Measurements from ENCODE around the gene ISOC1. TPM values are rescaled to one million over a fixed set of nuclear protein-coding genes. Genes with fewer than 3 reads are reported as not detected.

ISOC1 gene
- total RNA-seq: 26.6 and 28.1 TPM in 2 replicates

DNA sequence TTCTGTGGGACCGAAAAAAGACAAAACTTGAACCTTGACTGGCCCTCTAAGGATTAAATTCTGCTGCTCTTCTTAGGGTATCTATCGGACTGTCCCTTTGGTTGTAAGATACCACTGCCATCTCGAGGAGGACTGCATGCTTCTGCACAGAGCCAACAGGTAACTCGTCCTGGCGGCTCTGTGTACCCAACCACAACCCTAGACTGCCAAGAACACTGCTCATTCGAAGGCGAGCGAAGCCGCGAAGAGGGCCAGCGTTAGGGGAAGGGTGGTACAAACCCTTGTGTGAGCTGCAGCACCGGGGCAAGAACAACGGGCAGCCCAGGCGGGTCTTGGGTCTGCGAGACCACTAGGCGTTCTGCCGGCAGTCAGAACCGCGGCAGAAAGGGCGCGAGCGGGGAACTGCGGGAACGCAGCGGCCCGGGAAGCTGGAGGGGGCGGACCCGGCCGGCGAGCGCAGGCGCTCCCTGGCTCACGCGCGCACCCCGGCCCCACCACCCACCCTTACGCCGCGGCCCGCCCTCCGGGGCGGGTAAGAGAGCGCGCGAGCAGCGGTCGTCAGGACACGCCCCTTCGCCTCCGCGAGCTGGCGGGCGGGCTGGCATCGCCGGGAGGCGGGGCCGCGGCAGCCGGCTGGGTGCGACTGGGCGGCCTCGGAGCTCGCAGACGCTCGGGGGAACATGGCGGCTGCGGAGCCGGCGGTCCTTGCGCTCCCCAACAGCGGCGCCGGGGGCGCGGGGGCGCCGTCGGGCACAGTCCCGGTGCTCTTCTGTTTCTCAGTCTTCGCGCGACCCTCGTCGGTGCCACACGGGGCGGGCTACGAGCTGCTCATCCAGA, at the start of gene ISOC1:
ISOC1 (plus strand) TSS at position 663 of the 837 bp plus-strand sequence; CDS start at position 681, 18 bp downstream.
- H3K27me3 Mint-ChIP-seq (ENCODE audit: low read depth): peaks cover 24% of the 10 kb centered on the region
- no peaks in the 10 kb centered on the region for H3K9me3 Mint-ChIP-seq
- intact Hi-C loops (cut with micrococcal nuclease): loop anchor here (2.0 to 5.0 kb wide), 2 partner anchors 32 to 1007 kb away; no protein-coding TSS in a partner anchor
- H3K4me3 Mint-ChIP-seq (ENCODE audit: low read depth): peak within 1 kb of the TSS; percentile 82
- peak within 1 kb of the TSS; percentile 48 for H3K27ac Mint-ChIP-seq
- no peaks in the 10 kb centered on the region for H3K36me3 Mint-ChIP-seq (ENCODE audit: low read depth)
- peaks cover 24% of the 10 kb centered on the region for H3K4me1 Mint-ChIP-seq (ENCODE audit: low read depth)
- DNase-seq (ENCODE audit: low spot score): peak; percentile 90

DNA sequence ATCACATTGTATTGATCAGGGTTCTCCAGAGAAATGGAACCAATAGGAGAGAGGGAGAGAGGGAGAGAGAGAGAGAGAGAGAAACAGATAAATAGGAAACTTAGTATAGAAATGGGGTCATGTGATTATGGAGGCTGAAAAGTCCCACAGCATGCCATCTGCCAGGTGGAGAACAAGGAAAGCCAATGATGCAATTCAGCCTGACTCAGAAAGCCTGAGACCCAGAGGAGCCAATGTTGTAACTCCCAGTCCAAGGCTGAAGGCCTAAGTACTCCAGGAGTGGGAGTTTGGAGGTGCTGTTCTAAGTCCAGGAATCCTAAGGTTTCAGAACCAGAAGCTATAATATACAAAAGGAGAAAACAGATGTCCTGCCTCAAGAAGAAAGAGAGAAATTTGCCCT, 48.4 kb upstream of the ISOC1 start:
- Mint-ChIP-seq H3K27ac (no peak overlapping the region), H3K4me3 (ENCODE audit: low read depth) (no peak overlapping the region), H3K27me3 (ENCODE audit: low read depth) (no peaks in the 10 kb centered on the region), H3K36me3 (ENCODE audit: low read depth) (no peaks in the 10 kb centered on the region), H3K9me3 (peaks cover 8% of the 10 kb centered on the region), H3K4me1 (ENCODE audit: low read depth) (no peaks in the 10 kb centered on the region)
- intact Hi-C loops (cut with micrococcal nuclease): no loop called here
- DNase-seq (ENCODE audit: low spot score): no peak

GRCh38 chr5:129048509-129048908, 46.0 kb upstream of the ISOC1 start:
- DNase-seq (ENCODE audit: low spot score): no peak
- no peaks in the 10 kb centered on the region for H3K4me1 Mint-ChIP-seq (ENCODE audit: low read depth)
- no peaks in the 10 kb centered on the region for H3K27me3 Mint-ChIP-seq (ENCODE audit: low read depth)
- intact Hi-C loops (cut with micrococcal nuclease): no loop called here
- no peaks in the 10 kb centered on the region for H3K36me3 Mint-ChIP-seq (ENCODE audit: low read depth)
- no peak overlapping the region for H3K4me3 Mint-ChIP-seq (ENCODE audit: low read depth)
- peaks cover 8% of the 10 kb centered on the region for H3K9me3 Mint-ChIP-seq
- H3K27ac Mint-ChIP-seq: no peak overlapping the region

GRCh38 chr5:129049126-129049799, 45.3 kb upstream of the ISOC1 start:
- peaks cover 5% of the 10 kb centered on the region for H3K9me3 Mint-ChIP-seq
- H3K4me1 Mint-ChIP-seq (ENCODE audit: low read depth): no peaks in the 10 kb centered on the region
- no peak overlapping the region for H3K4me3 Mint-ChIP-seq (ENCODE audit: low read depth)
- no peaks in the 10 kb centered on the region for H3K27me3 Mint-ChIP-seq (ENCODE audit: low read depth)
- intact Hi-C loops (cut with micrococcal nuclease): no loop called here
- no peak for DNase-seq (ENCODE audit: low spot score)
- no peaks in the 10 kb centered on the region for H3K36me3 Mint-ChIP-seq (ENCODE audit: low read depth)
- no peak overlapping the region for H3K27ac Mint-ChIP-seq

- Mint-ChIP-seq H3K27me3 (ENCODE audit: low read depth) (no peaks in the 10 kb centered on the region), H3K36me3 (ENCODE audit: low read depth) (no peaks in the 10 kb centered on the region), H3K4me3 (ENCODE audit: low read depth) (no peak overlapping the region), H3K27ac (no peak overlapping the region), H3K4me1 (ENCODE audit: low read depth) (no peaks in the 10 kb centered on the region), H3K9me3 (no peaks in the 10 kb centered on the region)
- intact Hi-C loops (cut with micrococcal nuclease): no loop called here
- no peak for DNase-seq (ENCODE audit: low spot score)
Measured at GRCh38 chr5:129051283-129051682, 43.3 kb upstream of the ISOC1 start.

DNA sequence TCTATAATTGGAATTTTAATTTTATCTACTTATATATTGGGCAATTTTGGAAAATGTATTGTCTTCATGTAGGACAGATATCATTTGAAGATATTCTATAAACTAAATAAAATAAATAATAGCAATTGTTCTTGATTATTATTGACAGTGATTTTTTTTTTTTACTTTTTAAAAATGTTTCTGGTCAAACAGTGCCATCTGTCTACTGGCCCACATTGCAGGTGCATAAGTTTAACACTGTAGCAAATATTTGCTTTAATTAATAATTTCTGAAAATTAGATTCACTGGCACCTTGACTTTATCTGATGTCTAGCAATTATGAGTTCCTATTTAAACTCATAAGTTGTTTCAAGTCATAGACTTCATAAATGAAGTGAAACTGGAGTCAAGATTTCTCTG, 41.1 kb upstream of the ISOC1 start:
- Mint-ChIP-seq H3K27ac (no peak overlapping the region), H3K9me3 (no peaks in the 10 kb centered on the region), H3K4me3 (ENCODE audit: low read depth) (no peak overlapping the region), H3K4me1 (ENCODE audit: low read depth) (no peaks in the 10 kb centered on the region), H3K27me3 (ENCODE audit: low read depth) (no peaks in the 10 kb centered on the region), H3K36me3 (ENCODE audit: low read depth) (no peaks in the 10 kb centered on the region)
- no peak for DNase-seq (ENCODE audit: low spot score)
- intact Hi-C loops (cut with micrococcal nuclease): no loop called here

DNA sequence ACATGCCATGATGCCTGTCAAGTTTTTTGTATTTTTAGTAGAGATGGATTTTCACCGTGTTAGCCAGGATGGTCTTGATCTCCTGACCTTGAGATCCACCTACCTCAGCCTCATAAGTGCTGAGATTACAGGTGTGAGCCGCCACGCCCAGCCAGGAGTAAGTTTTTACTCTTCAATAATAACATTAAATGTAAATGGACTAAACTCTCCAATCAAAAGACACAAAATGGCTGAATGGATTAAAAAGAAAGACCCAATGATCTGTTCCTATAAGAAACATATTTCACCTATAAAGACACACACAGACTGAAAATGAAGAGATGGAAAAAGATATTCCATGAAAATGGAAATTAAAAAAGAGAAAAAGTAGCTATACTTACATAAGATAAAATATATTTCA, 37.2 kb upstream of the ISOC1 start:
- intact Hi-C loops (cut with micrococcal nuclease): no loop called here
- H3K4me1 Mint-ChIP-seq (ENCODE audit: low read depth): no peaks in the 10 kb centered on the region
- no peak overlapping the region for H3K4me3 Mint-ChIP-seq (ENCODE audit: low read depth)
- no peaks in the 10 kb centered on the region for H3K27me3 Mint-ChIP-seq (ENCODE audit: low read depth)
- H3K36me3 Mint-ChIP-seq (ENCODE audit: low read depth): no peaks in the 10 kb centered on the region
- no peaks in the 10 kb centered on the region for H3K9me3 Mint-ChIP-seq
- no peak for DNase-seq (ENCODE audit: low spot score)
- H3K27ac Mint-ChIP-seq: no peak overlapping the region

GRCh38 chr5:129061849-129062248, 32.7 kb upstream of the ISOC1 start:
- intact Hi-C loops (cut with micrococcal nuclease): no loop called here
- DNase-seq (ENCODE audit: low spot score): no peak
- H3K27me3 Mint-ChIP-seq (ENCODE audit: low read depth): peaks cover 4% of the 10 kb centered on the region
- H3K36me3 Mint-ChIP-seq (ENCODE audit: low read depth): no peaks in the 10 kb centered on the region
- no peaks in the 10 kb centered on the region for H3K9me3 Mint-ChIP-seq
- H3K27ac Mint-ChIP-seq: no peak overlapping the region
- no peaks in the 10 kb centered on the region for H3K4me1 Mint-ChIP-seq (ENCODE audit: low read depth)
- no peak overlapping the region for H3K4me3 Mint-ChIP-seq (ENCODE audit: low read depth)

- intact Hi-C loops (cut with micrococcal nuclease): no loop called here
- Mint-ChIP-seq H3K9me3 (no peaks in the 10 kb centered on the region), H3K27me3 (ENCODE audit: low read depth) (peaks cover 4% of the 10 kb centered on the region), H3K4me3 (ENCODE audit: low read depth) (no peak overlapping the region), H3K27ac (no peak overlapping the region), H3K4me1 (ENCODE audit: low read depth) (no peaks in the 10 kb centered on the region), H3K36me3 (ENCODE audit: low read depth) (no peaks in the 10 kb centered on the region)
- DNase-seq (ENCODE audit: low spot score): no peak
Measured at GRCh38 chr5:129063483-129064113, 31.0 kb upstream of the ISOC1 start.

DNA sequence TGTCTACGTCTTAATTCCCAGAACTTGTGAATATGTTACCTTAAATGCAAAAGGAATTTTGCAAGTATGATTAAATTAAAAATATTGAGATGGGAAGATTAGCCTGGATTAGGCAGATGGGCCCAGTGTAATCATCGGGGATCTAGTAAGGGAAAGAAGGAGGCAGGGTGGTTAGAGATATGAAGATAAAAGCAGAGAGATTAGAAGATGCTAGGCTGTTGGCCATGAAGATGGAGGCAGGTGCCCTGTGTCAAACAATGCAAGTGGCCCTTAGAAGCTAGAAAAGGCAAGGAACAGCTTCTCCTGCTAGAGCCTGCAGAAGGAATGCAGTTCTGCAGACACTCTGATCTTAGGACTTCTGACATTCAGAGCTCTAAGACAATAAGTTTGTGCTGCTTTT, 28.8 kb upstream of the ISOC1 start:
- Mint-ChIP-seq H3K27me3 (ENCODE audit: low read depth) (peaks cover 10% of the 10 kb centered on the region), H3K36me3 (ENCODE audit: low read depth) (no peaks in the 10 kb centered on the region), H3K4me3 (ENCODE audit: low read depth) (no peak overlapping the region), H3K4me1 (ENCODE audit: low read depth) (no peaks in the 10 kb centered on the region), H3K27ac (no peak overlapping the region), H3K9me3 (no peaks in the 10 kb centered on the region)
- intact Hi-C loops (cut with micrococcal nuclease): no loop called here
- DNase-seq (ENCODE audit: low spot score): no peak

- H3K9me3 Mint-ChIP-seq: no peaks in the 10 kb centered on the region
- no peaks in the 10 kb centered on the region for H3K4me1 Mint-ChIP-seq (ENCODE audit: low read depth)
- peaks cover 10% of the 10 kb centered on the region for H3K27me3 Mint-ChIP-seq (ENCODE audit: low read depth)
- no peak overlapping the region for H3K27ac Mint-ChIP-seq
- H3K36me3 Mint-ChIP-seq (ENCODE audit: low read depth): no peaks in the 10 kb centered on the region
- no peak for DNase-seq (ENCODE audit: low spot score)
- H3K4me3 Mint-ChIP-seq (ENCODE audit: low read depth): no peak overlapping the region
- intact Hi-C loops (cut with micrococcal nuclease): no loop called here
Measured at GRCh38 chr5:129067745-129068144, 26.8 kb upstream of the ISOC1 start.

DNA sequence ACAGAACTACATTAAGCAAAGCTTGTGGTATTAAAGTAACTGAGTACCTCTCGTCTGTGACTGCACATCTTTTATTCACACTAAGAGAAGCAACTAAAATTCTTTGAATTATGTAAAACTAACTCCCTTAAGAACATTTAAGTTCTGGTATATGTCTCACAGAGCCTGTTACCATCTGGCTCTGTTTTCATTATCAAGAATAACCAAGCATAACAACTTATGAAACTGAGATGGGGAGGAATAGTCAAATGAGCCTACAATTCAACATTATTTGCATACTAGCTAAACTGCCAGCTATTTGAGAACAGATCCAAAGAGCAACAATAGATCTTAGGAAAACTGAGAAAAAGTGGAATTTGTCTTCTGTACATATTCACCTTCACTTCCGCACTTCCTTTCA, 25.3 kb upstream of the ISOC1 start:
- Mint-ChIP-seq H3K4me3 (ENCODE audit: low read depth) (no peak overlapping the region), H3K4me1 (ENCODE audit: low read depth) (no peaks in the 10 kb centered on the region), H3K27ac (no peak overlapping the region), H3K27me3 (ENCODE audit: low read depth) (peaks cover 6% of the 10 kb centered on the region), H3K9me3 (no peaks in the 10 kb centered on the region), H3K36me3 (ENCODE audit: low read depth) (no peaks in the 10 kb centered on the region)
- DNase-seq (ENCODE audit: low spot score): no peak
- intact Hi-C loops (cut with micrococcal nuclease): no loop called here

- intact Hi-C loops (cut with micrococcal nuclease): no loop called here
- no peaks in the 10 kb centered on the region for H3K36me3 Mint-ChIP-seq (ENCODE audit: low read depth)
- H3K4me3 Mint-ChIP-seq (ENCODE audit: low read depth): no peak overlapping the region
- H3K4me1 Mint-ChIP-seq (ENCODE audit: low read depth): no peaks in the 10 kb centered on the region
- no peak overlapping the region for H3K27ac Mint-ChIP-seq
- no peak for DNase-seq (ENCODE audit: low spot score)
- peaks cover 6% of the 10 kb centered on the region for H3K27me3 Mint-ChIP-seq (ENCODE audit: low read depth)
- no peaks in the 10 kb centered on the region for H3K9me3 Mint-ChIP-seq
Measured at GRCh38 chr5:129073111-129073510, 21.4 kb upstream of the ISOC1 start.

Measured in activated T-helper 2 cell treated with anti-CD3 and anti-CD28 coated beads, Interferon-gamma antibody, Interleukin-2, Interleukin-4, amounts not matched to agents 10 μg/mL and 5 μg/mL and 100 μg/mL, durations not matched to agents 14 hours and 24 hours and 36 hours (primary cell).